Measurements from ENCODE around the gene CUL7. TPM values are rescaled to one million over a fixed set of nuclear protein-coding genes. Genes with fewer than 3 reads are reported as not detected.

The CUL7 gene
- total and polyA plus RNA-seq, 9 of the 15 experiments (the other 6 are each of a cell fraction or from before 2014, with no cell fraction given) = 0.44 to 20.1 (median 8.6) TPM

DNA sequence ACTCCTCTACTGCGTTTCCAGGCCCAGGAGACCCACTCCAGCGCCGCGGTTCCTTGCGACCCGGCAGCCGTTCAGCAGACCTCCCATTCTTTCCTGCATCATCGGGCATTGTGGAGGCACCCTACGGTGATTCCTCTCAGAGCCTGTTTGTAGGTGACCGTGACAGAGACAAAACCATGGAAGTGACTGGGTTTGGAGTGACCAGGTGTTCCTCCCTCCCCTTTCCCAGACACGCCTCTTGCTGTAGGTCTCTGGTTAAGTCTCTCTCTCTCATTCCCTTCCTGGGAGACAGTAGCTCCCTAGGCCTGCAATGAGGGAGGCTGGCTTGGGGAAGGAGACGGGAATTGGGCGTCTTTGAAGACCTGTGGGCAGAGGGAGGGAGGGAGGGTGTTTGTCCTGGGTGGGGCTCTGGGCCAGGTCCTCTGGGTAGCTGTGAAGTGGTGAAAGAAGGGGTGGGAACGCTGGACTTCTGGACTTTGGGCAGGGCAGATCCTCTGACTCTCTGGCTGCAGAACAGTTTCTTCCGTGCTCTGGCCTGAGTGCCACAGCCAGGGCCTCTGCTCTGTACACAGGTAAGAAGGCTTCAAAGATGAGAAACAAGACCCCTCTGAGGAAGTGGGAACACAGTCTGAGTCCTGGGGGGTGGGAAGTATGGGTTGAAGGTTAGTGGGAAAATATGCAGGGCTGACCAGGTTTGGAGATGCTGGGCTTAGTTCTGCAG lies 6.5 kb upstream of the CUL7 start (continued):
- TF ChIP-seq, protein P1, sequence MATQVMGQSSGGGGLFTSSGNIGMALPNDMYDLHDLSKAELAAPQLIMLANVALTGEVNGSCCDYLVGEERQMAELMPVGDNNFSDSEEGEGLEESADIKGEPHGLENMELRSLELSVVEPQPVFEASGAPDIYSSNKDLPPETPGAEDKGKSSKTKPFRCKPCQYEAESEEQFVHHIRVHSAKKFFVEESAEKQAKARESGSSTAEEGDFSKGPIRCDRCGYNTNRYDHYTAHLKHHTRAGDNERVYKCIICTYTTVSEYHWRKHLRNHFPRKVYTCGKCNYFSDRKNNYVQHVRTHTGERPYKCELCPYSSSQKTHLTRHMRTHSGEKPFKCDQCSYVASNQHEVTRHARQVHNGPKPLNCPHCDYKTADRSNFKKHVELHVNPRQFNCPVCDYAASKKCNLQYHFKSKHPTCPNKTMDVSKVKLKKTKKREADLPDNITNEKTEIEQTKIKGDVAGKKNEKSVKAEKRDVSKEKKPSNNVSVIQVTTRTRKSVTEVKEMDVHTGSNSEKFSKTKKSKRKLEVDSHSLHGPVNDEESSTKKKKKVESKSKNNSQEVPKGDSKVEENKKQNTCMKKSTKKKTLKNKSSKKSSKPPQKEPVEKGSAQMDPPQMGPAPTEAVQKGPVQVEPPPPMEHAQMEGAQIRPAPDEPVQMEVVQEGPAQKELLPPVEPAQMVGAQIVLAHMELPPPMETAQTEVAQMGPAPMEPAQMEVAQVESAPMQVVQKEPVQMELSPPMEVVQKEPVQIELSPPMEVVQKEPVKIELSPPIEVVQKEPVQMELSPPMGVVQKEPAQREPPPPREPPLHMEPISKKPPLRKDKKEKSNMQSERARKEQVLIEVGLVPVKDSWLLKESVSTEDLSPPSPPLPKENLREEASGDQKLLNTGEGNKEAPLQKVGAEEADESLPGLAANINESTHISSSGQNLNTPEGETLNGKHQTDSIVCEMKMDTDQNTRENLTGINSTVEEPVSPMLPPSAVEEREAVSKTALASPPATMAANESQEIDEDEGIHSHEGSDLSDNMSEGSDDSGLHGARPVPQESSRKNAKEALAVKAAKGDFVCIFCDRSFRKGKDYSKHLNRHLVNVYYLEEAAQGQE (IDR thresholded peaks at IDR 0.05; ENCODE audit: borderline replicate concordance) = no peak
- TF ChIP-seq, protein P1 (CRISPR knock-in tag; IDR thresholded peaks at IDR 0.05; ENCODE audit: low read depth) = no peak
- no peak for TF ChIP-seq BRCA1 (IDR thresholded peaks at IDR 0.05)
- no peak for TF ChIP-seq BRCA1 (CRISPR knock-in tag; IDR thresholded peaks at IDR 0.05)
- TF ChIP-seq, protein P2, sequence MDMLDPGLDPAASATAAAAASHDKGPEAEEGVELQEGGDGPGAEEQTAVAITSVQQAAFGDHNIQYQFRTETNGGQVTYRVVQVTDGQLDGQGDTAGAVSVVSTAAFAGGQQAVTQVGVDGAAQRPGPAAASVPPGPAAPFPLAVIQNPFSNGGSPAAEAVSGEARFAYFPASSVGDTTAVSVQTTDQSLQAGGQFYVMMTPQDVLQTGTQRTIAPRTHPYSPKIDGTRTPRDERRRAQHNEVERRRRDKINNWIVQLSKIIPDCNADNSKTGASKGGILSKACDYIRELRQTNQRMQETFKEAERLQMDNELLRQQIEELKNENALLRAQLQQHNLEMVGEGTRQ (CRISPR knock-in tag; IDR thresholded peaks at IDR 0.05) = no peak
- TF ChIP-seq NCOA6 (IDR thresholded peaks at IDR 0.05) = no peak
- TF ChIP-seq SAP30 (IDR thresholded peaks at IDR 0.05; ENCODE audit: borderline replicate concordance, insufficient read depth, low read depth, low read length, poor library complexity, severe bottlenecking) = peak; percentile 65
- no peak for TF ChIP-seq ZFP36 (IDR thresholded peaks at IDR 0.05; ENCODE audit: low read depth, low read length, partially characterized antibody)
- no peak for TF ChIP-seq EHMT2 (IDR thresholded peaks at IDR 0.05)
- TF ChIP-seq TRIM28 (IDR thresholded peaks at IDR 0.05) = no peak
- TF ChIP-seq, protein P3, sequence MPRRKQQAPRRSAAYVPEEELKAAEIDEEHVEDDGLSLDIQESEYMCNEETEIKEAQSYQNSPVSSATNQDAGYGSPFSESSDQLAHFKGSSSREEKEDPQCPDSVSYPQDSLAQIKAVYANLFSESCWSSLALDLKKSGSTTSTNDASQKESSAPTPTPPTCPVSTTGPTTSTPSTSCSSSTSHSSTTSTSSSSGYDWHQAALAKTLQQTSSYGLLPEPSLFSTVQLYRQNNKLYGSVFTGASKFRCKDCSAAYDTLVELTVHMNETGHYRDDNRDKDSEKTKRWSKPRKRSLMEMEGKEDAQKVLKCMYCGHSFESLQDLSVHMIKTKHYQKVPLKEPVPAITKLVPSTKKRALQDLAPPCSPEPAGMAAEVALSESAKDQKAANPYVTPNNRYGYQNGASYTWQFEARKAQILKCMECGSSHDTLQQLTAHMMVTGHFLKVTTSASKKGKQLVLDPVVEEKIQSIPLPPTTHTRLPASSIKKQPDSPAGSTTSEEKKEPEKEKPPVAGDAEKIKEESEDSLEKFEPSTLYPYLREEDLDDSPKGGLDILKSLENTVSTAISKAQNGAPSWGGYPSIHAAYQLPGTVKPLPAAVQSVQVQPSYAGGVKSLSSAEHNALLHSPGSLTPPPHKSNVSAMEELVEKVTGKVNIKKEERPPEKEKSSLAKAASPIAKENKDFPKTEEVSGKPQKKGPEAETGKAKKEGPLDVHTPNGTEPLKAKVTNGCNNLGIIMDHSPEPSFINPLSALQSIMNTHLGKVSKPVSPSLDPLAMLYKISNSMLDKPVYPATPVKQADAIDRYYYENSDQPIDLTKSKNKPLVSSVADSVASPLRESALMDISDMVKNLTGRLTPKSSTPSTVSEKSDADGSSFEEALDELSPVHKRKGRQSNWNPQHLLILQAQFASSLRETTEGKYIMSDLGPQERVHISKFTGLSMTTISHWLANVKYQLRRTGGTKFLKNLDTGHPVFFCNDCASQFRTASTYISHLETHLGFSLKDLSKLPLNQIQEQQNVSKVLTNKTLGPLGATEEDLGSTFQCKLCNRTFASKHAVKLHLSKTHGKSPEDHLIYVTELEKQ (CRISPR knock-in tag; IDR thresholded peaks at IDR 0.05) = no peak
- TF ChIP-seq, protein P4, sequence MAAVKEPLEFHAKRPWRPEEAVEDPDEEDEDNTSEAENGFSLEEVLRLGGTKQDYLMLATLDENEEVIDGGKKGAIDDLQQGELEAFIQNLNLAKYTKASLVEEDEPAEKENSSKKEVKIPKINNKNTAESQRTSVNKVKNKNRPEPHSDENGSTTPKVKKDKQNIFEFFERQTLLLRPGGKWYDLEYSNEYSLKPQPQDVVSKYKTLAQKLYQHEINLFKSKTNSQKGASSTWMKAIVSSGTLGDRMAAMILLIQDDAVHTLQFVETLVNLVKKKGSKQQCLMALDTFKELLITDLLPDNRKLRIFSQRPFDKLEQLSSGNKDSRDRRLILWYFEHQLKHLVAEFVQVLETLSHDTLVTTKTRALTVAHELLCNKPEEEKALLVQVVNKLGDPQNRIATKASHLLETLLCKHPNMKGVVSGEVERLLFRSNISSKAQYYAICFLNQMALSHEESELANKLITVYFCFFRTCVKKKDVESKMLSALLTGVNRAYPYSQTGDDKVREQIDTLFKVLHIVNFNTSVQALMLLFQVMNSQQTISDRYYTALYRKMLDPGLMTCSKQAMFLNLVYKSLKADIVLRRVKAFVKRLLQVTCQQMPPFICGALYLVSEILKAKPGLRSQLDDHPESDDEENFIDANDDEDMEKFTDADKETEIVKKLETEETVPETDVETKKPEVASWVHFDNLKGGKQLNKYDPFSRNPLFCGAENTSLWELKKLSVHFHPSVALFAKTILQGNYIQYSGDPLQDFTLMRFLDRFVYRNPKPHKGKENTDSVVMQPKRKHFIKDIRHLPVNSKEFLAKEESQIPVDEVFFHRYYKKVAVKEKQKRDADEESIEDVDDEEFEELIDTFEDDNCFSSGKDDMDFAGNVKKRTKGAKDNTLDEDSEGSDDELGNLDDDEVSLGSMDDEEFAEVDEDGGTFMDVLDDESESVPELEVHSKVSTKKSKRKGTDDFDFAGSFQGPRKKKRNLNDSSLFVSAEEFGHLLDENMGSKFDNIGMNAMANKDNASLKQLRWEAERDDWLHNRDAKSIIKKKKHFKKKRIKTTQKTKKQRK (IDR thresholded peaks at IDR 0.05; ENCODE audit: borderline replicate concordance, low read depth, low read length) = no peak
